Endothelial cell of umbilical vein (primary cell): Measurements from ENCODE around the gene MEPCE. TPM values are rescaled to one million over a fixed set of nuclear protein-coding genes. Genes with fewer than 3 reads are reported as not detected.

ENCODE experiments used
- BruUV-seq: library from RNA; stranded (reverse); fragments of 400-500 nt; replicated peaks from 2 replicates; lab custom pipeline; 2021; lab: Mats Ljungman, UMichigan
- CTCF ChIA-PET: fragments of 300-600, 350-600 bp; sonication (Branson Sonifier 250); formaldehyde crosslinking; loops from one replicate; lab custom pipeline; 2021; ENCODE audit warnings: antibody characterized with exemption, inconsistent platforms; lab: Charles Lee
- POLR2A ChIA-PET: fragments of 300-600, 350-600 bp; sonication (Branson Sonifier 250); formaldehyde crosslinking; loops from one replicate; lab custom pipeline; 2021; ENCODE audit warnings: antibody characterized with exemption, inconsistent platforms; lab: Charles Lee
- DNase-seq: peaks from one replicate; pipeline ENCODE4 v3.0.0-alpha.2; 2011; ENCODE audit warnings: low read depth, low spot score
- FAIRE-seq: peaks from 2 replicates; lab custom pipeline; 2011; peaks lifted over from hg19 to GRCh38; lab: Jason Lieb, UNC
- H2AFZ ChIP-seq: 2 replicates; pipeline ENCODE4 v1.6.0; 2012; ENCODE audit warnings: low read depth, low read length, control low read depth, inconsistent platforms
- H3K27ac ChIP-seq: 2 replicates; pipeline ENCODE4 v1.5.1; 2011; ENCODE audit warnings: low read depth, mild to moderate bottlenecking, control low read depth, low read length, moderate library complexity; ENCODE audit not compliant: insufficient read depth
- H3K27me3 ChIP-seq, 2 experiments: 2 replicates each; pipeline versions ENCODE4 v1.6.0 to v1.6.1; 2011; ENCODE audit warnings: low read length in 2 of 2, mixed read lengths in 1 of 2; ENCODE audit not compliant: control insufficient read depth in 2 of 2, insufficient read depth in 2 of 2
- H3K36me3 ChIP-seq, 2 experiments: 2 replicates in 1 of 2; 3 replicates in 1 of 2; pipeline ENCODE4 v1.5.1; 2011; ENCODE audit warnings: low read length in 2 of 2, mild to moderate bottlenecking in 1 of 2, moderate library complexity in 1 of 2; ENCODE audit not compliant: control insufficient read depth in 2 of 2, insufficient read depth in 2 of 2; ENCODE audit errors: extremely low read depth in 1 of 2
- H3K4me1 ChIP-seq: 3 replicates; pipeline ENCODE4 v1.5.1; 2011; ENCODE audit warnings: mild to moderate bottlenecking, low read length; ENCODE audit not compliant: control insufficient read depth, insufficient read depth; ENCODE audit errors: extremely low read depth
- H3K4me2 ChIP-seq: 2 replicates; pipeline ENCODE4 v1.6.1; 2011; ENCODE audit warnings: low read length, control low read depth, mixed read lengths; ENCODE audit not compliant: insufficient read depth
- H3K4me3 ChIP-seq, 3 experiments: fragments of 200-600 bp in 1 of 3; sonication (generic), shearing (Covaris generic) in 1 of 3; replicated peaks in 1 of 3; 2 replicates each; pipeline ENCODE4 v1.5.1; 2011 to 2016; ENCODE audit warnings: control low read depth in 3 of 3, low read length in 3 of 3, mild to moderate bottlenecking in 2 of 3, inconsistent platforms in 1 of 3, low read depth in 1 of 3, moderate library complexity in 1 of 3; ENCODE audit not compliant: insufficient read depth in 1 of 3
- H3K79me2 ChIP-seq: 2 replicates; pipeline ENCODE4 v1.6.0; 2012; ENCODE audit warnings: low read length, inconsistent platforms; ENCODE audit not compliant: control insufficient read depth, insufficient read depth
- H3K9ac ChIP-seq: replicated peaks from 2 replicates; pipeline ENCODE3; 2011; ENCODE audit warnings: low read length, control low read depth; ENCODE audit not compliant: insufficient read depth; ENCODE audit errors: extremely low read depth
- H3K9me1 ChIP-seq: replicated peaks from 3 replicates; pipeline ENCODE4 v1.6.0; 2011; ENCODE audit warnings: mild to moderate bottlenecking, low read length; ENCODE audit not compliant: control insufficient read depth, insufficient read depth; ENCODE audit errors: extremely low read depth
- H3K9me3 ChIP-seq: replicated peaks from 2 replicates; pipeline ENCODE4 v1.5.1; 2012; ENCODE audit warnings: low read length, inconsistent platforms; ENCODE audit not compliant: control insufficient read depth, insufficient read depth
- H4K20me1 ChIP-seq: replicated peaks from 2 replicates; pipeline ENCODE3; 2011; ENCODE audit warnings: mild to moderate bottlenecking, low read length; ENCODE audit not compliant: control insufficient read depth, insufficient read depth; ENCODE audit errors: extremely low read depth
- CTCF ChIP-seq, 2 donors: IDR thresholded peaks; 1 replicate in 1 of 2; 2 replicates in 1 of 2; pipeline ENCODE4 v1.5.1; 2011; ENCODE audit warnings: low read length in 2 of 2, mild to moderate bottlenecking in 2 of 2, moderate library complexity in 2 of 2, control low read depth in 1 of 2, inconsistent platforms in 1 of 2, low read depth in 1 of 2; ENCODE audit not compliant: insufficient read depth in 1 of 2; ENCODE audit errors: extremely low read depth in 1 of 2
- EZH2 ChIP-seq: IDR thresholded peaks from 2 replicates; pipeline ENCODE4 v1.6.1; 2012; ENCODE audit warnings: borderline replicate concordance, low read depth, mild to moderate bottlenecking, moderate library complexity, low read length, inconsistent platforms; ENCODE audit not compliant: severe bottlenecking
- FOS ChIP-seq: IDR thresholded peaks from 2 replicates; pipeline ENCODE4 v1.6.1; 2011; ENCODE audit warnings: mild to moderate bottlenecking, low read length, moderate library complexity, borderline replicate concordance; ENCODE audit not compliant: insufficient read depth
- GATA2 ChIP-seq: IDR thresholded peaks from 2 replicates; pipeline ENCODE4 v1.7.0; 2011; ENCODE audit warnings: low read depth, mild to moderate bottlenecking, moderate library complexity, mixed read lengths, low read length; ENCODE audit not compliant: insufficient read length, insufficient read depth
- JUN ChIP-seq: IDR thresholded peaks from 2 replicates; pipeline ENCODE4 v1.6.1; 2011; ENCODE audit warnings: borderline replicate concordance, low read depth; ENCODE audit not compliant: insufficient read length, insufficient read depth
- MYC ChIP-seq: IDR thresholded peaks from one replicate; pipeline ENCODE4 v1.6.1; 2011; ENCODE audit warnings: mild to moderate bottlenecking, low read depth, low read length
- POLR2A ChIP-seq: IDR thresholded peaks from 2 replicates; pipeline ENCODE4 v1.6.1; 2012; ENCODE audit warnings: low read depth, mild to moderate bottlenecking, control low read depth, low read length
- POLR2AphosphoS5 ChIP-seq: IDR thresholded peaks from 2 replicates; pipeline ENCODE4 v1.6.1; 2012; ENCODE audit warnings: low read depth, mild to moderate bottlenecking, control low read depth, low read length, moderate library complexity; ENCODE audit not compliant: insufficient read depth
- dilution Hi-C: fragments of 300-500 bp; cut with MboI; formaldehyde crosslinking; loops from one replicate; pipeline ENCODE4 v1.15.0; 2019; ENCODE audit warnings: low sequenced_read_pairs; ENCODE audit not compliant: extremely low pct_ligation_motif_present
- intact Hi-C: fragments of 100-400 bp; cut with micrococcal nuclease; formaldehyde crosslinking; loops from one replicate; pipeline ENCODE4 v1.10.0; 2022
- polyA plus RNA-seq, 4 experiments: library from polyadenylated mRNA; depleted of rRNA in 3 of 4; stranded (reverse) in 3 of 4; unstranded in 1 of 4; fragments of >200 nt; gene quantifications; 2 replicates each; pipeline versions ENCODE4 v1.2.1 to v1.2.3, GENCODE V29; 2011 to 2012; ENCODE audit warnings: missing spikeins in 1 of 4
- total RNA-seq: library from RNA; stranded (reverse); gene quantifications from 2 replicates; pipeline ENCODE4 v1.2.3, GENCODE V29; 2021
- TF ChIP-seq, protein P1 (sequence below): IDR thresholded peaks from 2 replicates; pipeline ENCODE4 v1.6.1; 2011; ENCODE audit not compliant: insufficient read depth, insufficient read length

Gene MEPCE
- total and polyA plus RNA-seq, 2 donors (not counting 3 experiments of a cell fraction or from before 2014, with no cell fraction given): 23.3 to 45.8 TPM

DNA sequence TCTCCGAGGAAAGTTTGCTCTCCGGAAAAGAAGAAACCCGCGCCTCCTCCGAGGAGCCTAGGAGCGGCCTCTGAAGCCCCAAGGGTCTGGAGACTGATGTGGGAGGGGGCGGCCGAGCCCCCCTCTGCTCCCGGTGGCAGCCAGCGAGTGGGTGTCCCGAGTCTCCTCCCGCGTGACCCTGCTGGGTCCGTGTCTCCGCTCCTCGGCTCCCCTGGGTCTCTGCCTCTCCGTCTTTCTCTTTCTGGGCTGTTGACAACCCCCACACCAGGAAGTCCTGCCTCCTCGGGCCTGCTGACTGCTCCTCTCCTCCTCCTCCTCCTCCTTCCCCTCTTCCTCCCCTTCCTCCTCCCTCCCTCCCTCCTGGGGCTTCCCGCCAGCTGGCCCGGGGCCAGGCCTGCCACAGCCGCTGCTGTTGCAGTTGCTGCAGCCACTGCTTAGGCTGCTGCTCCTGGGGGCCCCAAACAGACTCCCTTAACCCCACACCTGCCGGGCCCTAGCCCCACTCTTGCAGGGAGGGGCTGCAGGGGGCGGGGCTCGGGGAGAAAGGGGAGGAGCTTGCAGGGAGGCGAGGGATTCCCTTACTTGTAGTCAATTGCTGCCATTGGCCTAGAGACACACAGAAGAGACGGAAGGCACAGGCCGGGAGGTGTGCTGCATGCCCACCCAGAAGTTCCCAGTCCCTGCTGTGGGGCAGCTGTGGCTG, 49.5 kb downstream of the MEPCE start, which contains the start of gene TSC22D4:
TSS of gene TSC22D4 (minus strand) at position 257 of the 703 bp plus-strand sequence. CDS start 1,176 bp downstream, outside the sequence.
- dilution Hi-C loops: no loop called here
- FAIRE-seq (peak; percentile 90), DNase-seq (peak; percentile 90)
- CTCF ChIA-PET: interaction anchor here (0.6 to 7.8 kb wide), 8 partner anchors 10 to 123 kb away, joined by 3 to 70 read pairs (median 7); partner anchors contain the start of gene PCOLCE
- H3K27ac ChIP-seq: peak within 1 kb of the TSS; percentile 35
- BruUV-seq: no TSS peak
- no peaks in the 10 kb centered on the region for H3K9me1 ChIP-seq
- H2AFZ ChIP-seq: peak within 1 kb of the TSS; percentile 85
- peaks cover 27% of the 10 kb centered on the region for H3K4me1 ChIP-seq
- H3K79me2 ChIP-seq: peaks cover 45% of the 10 kb centered on the region
- no peaks in the 10 kb centered on the region for H4K20me1 ChIP-seq
- POLR2A ChIA-PET: interaction anchor here (0.8 to 1.2 kb wide), 3 partner anchors 14 to 80 kb away, joined by 3 to 4 read pairs (median 3); partner anchors contain the start of gene ZCWPW1
- no peaks in the 10 kb centered on the region for H3K9me3 ChIP-seq
- intact Hi-C loops: loop anchor here (1.0 to 2.0 kb wide), 5 partner anchors 50 to 107 kb away; partner anchors contain the start of genes AGFG2, FBXO24, LRCH4 and MEPCE
- H3K9ac ChIP-seq: peak within 1 kb of the TSS; percentile 82
- H3K4me3 ChIP-seq: peak within 1 kb of the TSS; percentile 91 to 99 (median 91)
- TF ChIP-seq EZH2 (no peak), POLR2AphosphoS5 (peak; percentile 83), POLR2A (peak; percentile 94), JUN (no peak)
- peak within 1 kb of the TSS; percentile 78 for H3K4me2 ChIP-seq
- peaks cover 2 to 5% of the 10 kb centered on the region in 2 experiments for H3K36me3 ChIP-seq
- H3K27me3 ChIP-seq: no peaks in the 10 kb centered on the region

DNA sequence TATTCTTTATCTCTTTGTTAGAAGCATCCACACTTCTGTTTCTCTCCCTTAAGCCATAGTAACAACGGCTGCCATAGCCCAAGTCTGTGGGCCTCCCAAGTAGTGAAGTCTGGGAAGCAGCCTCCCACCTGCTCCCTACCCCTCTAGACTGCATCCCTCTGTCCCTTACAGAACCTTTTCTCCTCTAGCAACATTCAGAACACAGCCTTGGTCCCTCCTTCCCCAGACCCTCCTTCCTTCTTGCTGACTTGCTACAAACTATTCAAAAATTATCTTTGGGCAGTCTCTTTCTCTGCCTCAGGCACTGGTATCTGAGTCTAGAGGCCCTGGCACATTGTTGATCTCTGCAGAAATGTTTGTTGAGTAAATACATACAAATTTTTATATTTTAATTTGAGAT, 51.8 kb downstream of the MEPCE start:
- Histone ChIP-seq H3K4me3 (no peak overlapping the region), H3K9me1 (no peaks in the 10 kb centered on the region), H3K9ac (no peak overlapping the region), H3K4me1 (peaks cover 28% of the 10 kb centered on the region), H3K36me3 (no peaks in the 10 kb centered on the region), H3K27ac (no peak overlapping the region), H3K4me2 (no peak overlapping the region), H2AFZ (no peak overlapping the region), H3K79me2 (peaks cover 27% of the 10 kb centered on the region), H3K27me3 (no peaks in the 10 kb centered on the region), H4K20me1 (no peaks in the 10 kb centered on the region), H3K9me3 (no peaks in the 10 kb centered on the region)
- dilution Hi-C loops: no loop called here
- no TSS peak for BruUV-seq
- FAIRE-seq: no peak
- TF ChIP-seq MYC (no peak), POLR2A (no peak), FOS (no peak), EZH2 (no peak), GATA2 (no peak), CTCF (IDR thresholded peaks at IDR 0.05; ENCODE audit: extremely low read depth in 1 of 2, insufficient read depth in 1 of 2, low read depth in 1 of 2, low read length in 2 of 2) (no peak), JUN (no peak), POLR2AphosphoS5 (no peak)
- TF ChIP-seq, protein P1, sequence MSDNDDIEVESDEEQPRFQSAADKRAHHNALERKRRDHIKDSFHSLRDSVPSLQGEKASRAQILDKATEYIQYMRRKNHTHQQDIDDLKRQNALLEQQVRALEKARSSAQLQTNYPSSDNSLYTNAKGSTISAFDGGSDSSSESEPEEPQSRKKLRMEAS: no peak
- ChIA-PET POLR2A (no interaction called here), CTCF (interaction anchor here (0.9 to 3.0 kb wide), 8 partner anchors 12 to 244 kb away, joined by 3 to 55 read pairs (median 8); no protein-coding TSS in a partner anchor)
- DNase-seq: no peak
- intact Hi-C loops: no loop called here
